H1 (cell line): ENCODE data around the gene PDIA6. TPM values are rescaled to one million over a fixed set of nuclear protein-coding genes. Genes with fewer than 3 reads are reported as not detected.

ENCODE experiments used
- CTCF ChIA-PET: fragments of 300-600 bp; sonication (Branson Sonifier 250); formaldehyde crosslinking; loops from one replicate; lab custom pipeline; 2021; ENCODE audit not compliant: partially characterized antibody; lab: Charles Lee
- POLR2A ChIA-PET: fragments of 300-600 bp; sonication (Branson Sonifier 250); formaldehyde crosslinking; loops from one replicate; lab custom pipeline; 2021; ENCODE audit warnings: inconsistent platforms; ENCODE audit not compliant: partially characterized antibody; lab: Charles Lee
- DNase-seq, 2 experiments: peaks; one replicate each; pipeline versions ENCODE4 v3.0.0 to v3.0.0-alpha.2; 2010 to 2022; ENCODE audit warnings: low spot score in 2 of 2, low read depth in 1 of 2, mixed read lengths in 1 of 2
- FAIRE-seq: peaks from 2 replicates; lab custom pipeline; 2011; peaks lifted over from hg19 to GRCh38; lab: Jason Lieb, UNC
- H2AFZ ChIP-seq: 2 replicates; pipeline ENCODE4 v1.8.1; 2012; ENCODE audit warnings: low read length, inconsistent platforms
- H2AK5ac ChIP-seq: 2 replicates; pipeline ENCODE4 v1.6.1; 2013; ENCODE audit warnings: low read depth, low read length
- H2BK120ac ChIP-seq: replicated peaks from 2 replicates; pipeline ENCODE3; 2013; ENCODE audit warnings: low read depth, low read length, inconsistent platforms
- H2BK12ac ChIP-seq: 2 replicates; pipeline ENCODE4 v1.6.1; 2013; ENCODE audit warnings: low read depth, low read length
- H2BK15ac ChIP-seq: 2 replicates; pipeline ENCODE4 v1.6.1; 2013; ENCODE audit warnings: low read length
- H2BK20ac ChIP-seq: 2 replicates; pipeline ENCODE4 v1.6.1; 2013; ENCODE audit warnings: low read length
- H2BK5ac ChIP-seq: 2 replicates; pipeline ENCODE4 v1.6.1; 2013; ENCODE audit warnings: low read depth, low read length
- H3K14ac ChIP-seq: 2 replicates; pipeline ENCODE4 v1.6.1; 2013; ENCODE audit warnings: inconsistent platforms; ENCODE audit not compliant: insufficient read length
- H3K18ac ChIP-seq: 2 replicates; pipeline ENCODE4 v1.6.1; 2013; ENCODE audit warnings: low read length; ENCODE audit errors: extremely low read depth
- H3K23ac ChIP-seq: 2 replicates; pipeline ENCODE4 v1.6.1; 2013; ENCODE audit warnings: inconsistent platforms; ENCODE audit not compliant: insufficient read length
- H3K23me2 ChIP-seq: 2 replicates; pipeline ENCODE4 v1.6.1; 2013; ENCODE audit warnings: low read depth, low read length
- H3K27ac ChIP-seq: 2 replicates; pipeline ENCODE4 v1.6.1; 2011; ENCODE audit warnings: low read depth, low read length, inconsistent platforms
- H3K27me3 ChIP-seq, 4 experiments: replicated peaks in 1 of 4; 1 replicate in 1 of 4; 2 replicates in 3 of 4; pipeline versions ENCODE4 v1.6.1 to v1.8.1; 2011 to 2013; ENCODE audit warnings: low read length in 3 of 4, mild to moderate bottlenecking in 3 of 4, inconsistent platforms in 2 of 4, mixed read lengths in 2 of 4, moderate library complexity in 1 of 4; ENCODE audit not compliant: control insufficient read depth in 3 of 4, insufficient read depth in 3 of 4; ENCODE audit errors: extremely low read depth in 1 of 4
- H3K36me3 ChIP-seq, 4 experiments: 2 replicates each; pipeline versions ENCODE4 v1.6.1 to v1.8.1; 2011 to 2013; ENCODE audit warnings: mild to moderate bottlenecking in 4 of 4, low read length in 3 of 4, moderate library complexity in 2 of 4, control low read depth in 1 of 4, inconsistent platforms in 1 of 4; ENCODE audit not compliant: insufficient read depth in 4 of 4, control insufficient read depth in 2 of 4
- H3K4ac ChIP-seq: replicated peaks from 2 replicates; pipeline ENCODE3; 2013; ENCODE audit warnings: low read length, low read depth, mixed read lengths, inconsistent platforms; ENCODE audit not compliant: insufficient read length
- H3K4me1 ChIP-seq, 4 experiments: replicated peaks in 1 of 4; 1 replicate in 1 of 4; 2 replicates in 3 of 4; pipeline versions ENCODE4 v1.6.1 to v1.8.1; 2011 to 2013; ENCODE audit warnings: low read length in 3 of 4, inconsistent platforms in 2 of 4, mixed read lengths in 1 of 4; ENCODE audit not compliant: insufficient read depth in 4 of 4, control insufficient read depth in 3 of 4
- H3K4me2 ChIP-seq, 2 experiments: 2 replicates each; pipeline versions ENCODE4 v1.6.1 to v1.8.1; 2011 to 2013; ENCODE audit warnings: low read depth in 2 of 2, low read length in 2 of 2, control low read depth in 1 of 2, inconsistent platforms in 1 of 2, mild to moderate bottlenecking in 1 of 2; ENCODE audit not compliant: insufficient read depth in 1 of 2
- H3K4me3 ChIP-seq, 4 experiments: fragments of 200-600, 300-600 bp in 1 of 4; sonication (generic), shearing (Covaris generic), sonication (Bioruptor Twin) in 1 of 4; 2 replicates each; pipeline versions ENCODE4 v1.5.1 to v1.8.1; 2011 to 2016; ENCODE audit warnings: low read length in 4 of 4, low read depth in 3 of 4, control low read depth in 2 of 4, inconsistent platforms in 2 of 4, mild to moderate bottlenecking in 2 of 4, mixed read lengths in 1 of 4, moderate library complexity in 1 of 4; ENCODE audit not compliant: insufficient read depth in 2 of 4; ENCODE audit errors: extremely low read depth in 1 of 4
- H3K56ac ChIP-seq: replicated peaks from 2 replicates; pipeline ENCODE3; 2013; ENCODE audit warnings: low read depth, mild to moderate bottlenecking, mixed read lengths, low read length, inconsistent platforms; ENCODE audit not compliant: insufficient read length
- H3K79me1 ChIP-seq: 2 replicates; pipeline ENCODE4 v1.6.1; 2013; ENCODE audit warnings: low read depth, low read length, control low read depth
- H3K79me2 ChIP-seq, 2 experiments: 2 replicates each; pipeline versions ENCODE4 v1.6.1 to v1.8.1; 2012 to 2013; ENCODE audit warnings: low read length in 2 of 2, mild to moderate bottlenecking in 2 of 2, inconsistent platforms in 1 of 2; ENCODE audit not compliant: insufficient read depth in 2 of 2, control insufficient read depth in 1 of 2
- H3K9ac ChIP-seq, 4 experiments: replicated peaks in 1 of 4; 1 replicate in 1 of 4; 2 replicates in 3 of 4; pipeline versions ENCODE4 v1.6.1 to v1.8.1; 2011 to 2013; ENCODE audit warnings: low read depth in 3 of 4, low read length in 3 of 4, control low read depth in 2 of 4, mild to moderate bottlenecking in 2 of 4, moderate library complexity in 2 of 4, inconsistent platforms in 1 of 4; ENCODE audit errors: extremely low read depth in 1 of 4
- H3K9me3 ChIP-seq, 2 experiments: 2 replicates each; pipeline versions ENCODE4 v1.6.1 to v1.8.1; 2012 to 2013; ENCODE audit warnings: mild to moderate bottlenecking in 2 of 2, moderate library complexity in 2 of 2, control low read depth in 1 of 2, inconsistent platforms in 1 of 2, low read depth in 1 of 2, low read length in 1 of 2, mixed read lengths in 1 of 2; ENCODE audit not compliant: insufficient read depth in 2 of 2
- H4K20me1 ChIP-seq, 2 experiments: replicated peaks in 1 of 2; 2 replicates each; pipeline versions ENCODE3 to v1.8.1; 2011 to 2013; ENCODE audit warnings: inconsistent platforms in 2 of 2, low read length in 2 of 2, mild to moderate bottlenecking in 1 of 2; ENCODE audit not compliant: insufficient read depth in 2 of 2, control insufficient read depth in 1 of 2
- H4K5ac ChIP-seq: 2 replicates; pipeline ENCODE4 v1.6.1; 2013; ENCODE audit warnings: low read length, low read depth, mixed read lengths, inconsistent platforms; ENCODE audit not compliant: insufficient read length
- H4K8ac ChIP-seq: 2 replicates; pipeline ENCODE4 v1.8.0; 2013; ENCODE audit warnings: mild to moderate bottlenecking, moderate library complexity, low read length, inconsistent platforms; ENCODE audit not compliant: insufficient read depth; ENCODE audit errors: extremely low read depth
- H4K91ac ChIP-seq: replicated peaks from 2 replicates; pipeline ENCODE3; 2013; ENCODE audit warnings: low read length, mixed read lengths, inconsistent platforms; ENCODE audit not compliant: insufficient read length
- BCL11A ChIP-seq, 2 experiments: IDR thresholded peaks; one replicate each; pipeline ENCODE4 v1.6.1; 2011; ENCODE audit warnings: low read depth in 2 of 2, low read length in 2 of 2, mild to moderate bottlenecking in 2 of 2
- CHD2 ChIP-seq: IDR thresholded peaks from 2 replicates; pipeline ENCODE4 v1.6.1; 2012; ENCODE audit warnings: low read length, improper control_type of control experiment
- FOSL1 ChIP-seq: IDR thresholded peaks from 2 replicates; pipeline ENCODE4 v1.6.1; 2011; ENCODE audit warnings: mild to moderate bottlenecking, low read depth, low read length, moderate library complexity; ENCODE audit not compliant: insufficient read depth
- GABPA ChIP-seq: IDR thresholded peaks from 2 replicates; pipeline ENCODE4 v1.6.1; 2011; ENCODE audit warnings: mild to moderate bottlenecking, low read length, moderate library complexity, borderline replicate concordance; ENCODE audit not compliant: insufficient read depth
- JUND ChIP-seq: IDR thresholded peaks from 2 replicates; pipeline ENCODE4 v1.6.1; 2011; ENCODE audit warnings: mild to moderate bottlenecking, improper control_type of control experiment, low read length
- NRF1 ChIP-seq: IDR thresholded peaks from 2 replicates; pipeline ENCODE4 v1.6.1; 2011; ENCODE audit warnings: mild to moderate bottlenecking, low read depth, low read length, improper control_type of control experiment
- PHF8 ChIP-seq: fragments of 200-600 bp; sonication (generic); conservative IDR thresholded peaks from 2 replicates; pipeline ENCODE4 v1.7.1; 2012; ENCODE audit warnings: low read depth, mild to moderate bottlenecking, inconsistent platforms, low read length, moderate library complexity
- RXRA ChIP-seq: IDR thresholded peaks from 2 replicates; pipeline ENCODE4 v1.6.1; 2011; ENCODE audit warnings: low read depth, mild to moderate bottlenecking, low read length, moderate library complexity; ENCODE audit not compliant: insufficient read depth
- SAP30 ChIP-seq: fragments of 300-600 bp; sonication (generic); IDR thresholded peaks from 2 replicates; pipeline ENCODE4 v1.7.1; 2012; ENCODE audit warnings: low read length, moderate library complexity, mild to moderate bottlenecking, inconsistent platforms; ENCODE audit not compliant: insufficient read depth, insufficient replicate concordance
- SUZ12 ChIP-seq: fragments of 200-600 bp; sonication (generic); IDR thresholded peaks from 2 replicates; pipeline ENCODE4 v1.6.1; 2012; ENCODE audit warnings: mild to moderate bottlenecking, inconsistent platforms, low read length, moderate library complexity, mixed read lengths
- TAF7 ChIP-seq: optimal IDR thresholded peaks from 2 replicates; pipeline ENCODE3; 2011; ENCODE audit warnings: low read depth, mild to moderate bottlenecking, inconsistent platforms, low read length, moderate library complexity, borderline replicate concordance
- TBP ChIP-seq: IDR thresholded peaks from 2 replicates; pipeline ENCODE4 v1.6.1; 2011; ENCODE audit warnings: low read depth, low read length, improper control_type of control experiment
- TCF12 ChIP-seq: IDR thresholded peaks from 2 replicates; pipeline ENCODE4 v1.6.1; 2011; ENCODE audit warnings: low read depth, mild to moderate bottlenecking, low read length
- TEAD4 ChIP-seq: IDR thresholded peaks from 2 replicates; pipeline ENCODE4 v1.6.1; 2012; ENCODE audit warnings: low read depth, low read length, inconsistent platforms, mixed read lengths
- WGBS, 2 experiments: shearing (Covaris generic) in 1 of 2; methylation state at CpG; one replicate each; pipeline versions ENCODE4 v1.1.6 to v1.1.7; 2013 to 2015; ENCODE audit warnings: low lambda C conversion rate in 2 of 2, mixed read lengths in 2 of 2, inconsistent platforms in 1 of 2, low coverage in 1 of 2, missing lambda C conversion rate in 1 of 2; ENCODE audit not compliant: insufficient replicate concordance in 2 of 2, insufficient coverage in 1 of 2, insufficient read length in 1 of 2; ENCODE audit errors: extremely low coverage in 1 of 2, missing lambda C conversion rate in 1 of 2; 5-methylcytosine and 5-hydroxymethylcytosine counted together
- polyA plus RNA-seq, 7 experiments: library from polyadenylated mRNA; depleted of rRNA in 3 of 7; stranded (reverse) in 5 of 7; unstranded in 2 of 7; fragments of >200 nt in 5 of 7; fragments of 200-250 nt in 2 of 7; gene quantifications; 1 replicate in 5 of 7; 2 replicates in 1 of 7; 4 replicates in 1 of 7; pipeline versions ENCODE4 v1.2.1 to v1.2.3, GENCODE V29; 2011 to 2013; ENCODE audit warnings: missing spikeins in 2 of 7, mixed read lengths in 2 of 7
- total RNA-seq: library from RNA; stranded (reverse); fragmentation: NEBNext Ultra II Directional; extraction: Animal tissue kit (Norgen Biotek cat#: 25700); gene quantifications from 2 replicates; pipeline ENCODE4 v1.2.1, GENCODE V29; 2021

Gene PDIA6
- total and polyA plus RNA-seq, 2 of the 8 experiments (the other 6 are each of a cell fraction or from before 2014, with no cell fraction given), result 181 to 384 TPM

DNA sequence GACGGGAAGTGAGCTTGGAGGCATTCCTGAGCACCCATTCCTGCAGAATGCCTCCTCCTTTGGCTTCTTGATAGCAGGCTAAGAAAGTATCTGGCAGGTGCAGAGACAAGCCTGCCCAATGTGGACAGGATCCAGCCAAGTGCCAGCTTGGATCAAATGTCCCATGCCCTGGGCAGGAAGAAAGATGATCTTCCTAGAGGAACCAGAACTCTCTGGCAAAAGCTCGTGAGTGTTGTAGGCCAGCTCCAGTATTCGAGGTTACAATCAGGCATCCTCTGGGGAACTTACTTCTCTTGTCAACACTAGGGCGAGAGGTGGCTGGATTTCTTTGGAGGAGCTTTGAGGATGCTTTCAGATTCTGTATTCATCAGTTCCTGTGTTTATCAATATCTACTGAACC is 29.9 kb upstream of the PDIA6 start:
- Histone ChIP-seq H2BK5ac (no peak overlapping the region), H3K18ac (no peak overlapping the region), H4K8ac (no peak overlapping the region), H3K27ac (no peak overlapping the region), H3K4ac (peak overlapping the region; percentile 5), H4K91ac (no peak overlapping the region), H3K4me3 (no peak overlapping the region), H2BK20ac (no peak overlapping the region), H2BK120ac (no peak overlapping the region), H3K79me1 (no peaks in the 10 kb centered on the region), H3K14ac (no peak overlapping the region), H2AK5ac (no peak overlapping the region), H3K23ac (no peak overlapping the region), H3K4me1 (peaks cover 0 to 6% (median 1%) of the 10 kb centered on the region in 4 experiments; a peak in 5 of 7 replicates), H3K23me2 (no peaks in the 10 kb centered on the region), H2AFZ (no peak overlapping the region), H3K4me2 (no peak overlapping the region), H3K9ac (no peak overlapping the region), H4K5ac (no peak overlapping the region), H2BK15ac (no peak overlapping the region), H3K79me2 (no peaks in the 10 kb centered on the region), H3K56ac (no peak overlapping the region), H3K9me3 (peaks cover 5 to 16% of the 10 kb centered on the region in 2 experiments; a peak in 3 of 4 replicates), H2BK12ac (no peak overlapping the region), H4K20me1 (no peaks in the 10 kb centered on the region), H3K27me3 (no peaks in the 10 kb centered on the region; a peak in 1 of 7 replicates), H3K36me3 (no peaks in the 10 kb centered on the region)
- CTCF ChIA-PET, result interaction anchor here (0.6 to 3.0 kb wide), 9 partner anchors 10 to 301 kb away, joined by 3 to 23 read pairs (median 4); partner anchors contain the start of gene KCNF1
- POLR2A ChIA-PET, result interaction anchor here (0.7 to 1.4 kb wide), 2 partner anchors 11 to 282 kb away, joined by 4 to 5 read pairs; no protein-coding TSS in a partner anchor
- FAIRE-seq, result no peak
- WGBS, 2 experiments, result 80% methylated on average over 4 of the region's 4 CpGs; no CpG with 5 or more reads in 1 of the 2 experiments
- TF ChIP-seq SAP30 (no peak), TEAD4 (no peak), TBP (no peak), BCL11A (IDR thresholded peaks at IDR 0.05; ENCODE audit: low read depth in 2 of 2, low read length in 2 of 2) (no peak), FOSL1 (no peak), TCF12 (no peak), NRF1 (no peak), GABPA (no peak), RXRA (no peak), TAF7 (no peak), SUZ12 (no peak), PHF8 (no peak), CHD2 (no peak), JUND (no peak)
- no peak for DNase-seq
